Measurements from ENCODE around the gene ABHD5. TPM values are rescaled to one million over a fixed set of nuclear protein-coding genes. Genes with fewer than 3 reads are reported as not detected.

Gene ABHD5
- total RNA-seq, 2 donors from 2014 or later: 18.9 to 19.8 TPM

- no peaks in the 10 kb centered on the region for H3K27me3 Mint-ChIP-seq (ENCODE audit: low read depth)
- no peak for ATAC-seq (replicated peaks in 1 of 2)
- no peaks in the 10 kb centered on the region for H3K9me3 Mint-ChIP-seq
- no peak for DNase-seq
- H3K4me3 Mint-ChIP-seq: no peak overlapping the region
- H3K4me1 Mint-ChIP-seq (ENCODE audit: low read depth): peaks cover 13% of the 10 kb centered on the region
- H3K27ac Mint-ChIP-seq: no peak overlapping the region
- peaks cover 4 to 11% of the 10 kb centered on the region in 2 donors for H3K36me3 Mint-ChIP-seq (ENCODE audit: insufficient read depth in 2 of 2)
Measured at GRCh38 chr3:43707266-43707665, 16.5 kb downstream of the ABHD5 start.

DNA sequence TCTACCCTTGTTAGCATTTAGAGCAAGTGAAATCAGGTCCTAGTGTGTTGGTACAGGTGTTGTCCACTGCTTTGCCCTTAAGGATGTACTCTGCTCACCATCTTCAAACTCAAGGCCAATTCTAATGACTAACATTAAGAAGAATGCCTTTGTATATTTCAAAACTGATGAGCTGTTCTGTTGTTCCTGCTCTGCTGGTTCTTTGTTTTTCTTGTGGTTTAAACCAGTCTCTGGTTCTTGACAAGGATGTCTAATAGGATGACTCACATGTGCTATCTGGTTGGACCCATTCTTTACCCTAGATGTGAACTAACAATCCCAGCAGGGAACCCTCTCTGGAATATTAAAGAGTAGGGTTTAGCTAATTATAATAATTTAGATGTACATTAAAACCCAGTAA is 17.3 kb downstream of the ABHD5 start:
- H3K36me3 Mint-ChIP-seq (ENCODE audit: insufficient read depth in 2 of 2): peaks cover 2 to 14% of the 10 kb centered on the region in 2 donors
- DNase-seq (no peak), ATAC-seq (replicated peaks in 1 of 2) (peak; percentile 78 to 86)
- no peaks in the 10 kb centered on the region for H3K9me3 Mint-ChIP-seq
- peaks cover 13% of the 10 kb centered on the region for H3K4me1 Mint-ChIP-seq (ENCODE audit: low read depth)
- no peak overlapping the region for H3K4me3 Mint-ChIP-seq
- no peaks in the 10 kb centered on the region for H3K27me3 Mint-ChIP-seq (ENCODE audit: low read depth)
- H3K27ac Mint-ChIP-seq: no peak overlapping the region

GRCh38 chr3:43709022-43709421 is 18.3 kb downstream of the ABHD5 start:
- Mint-ChIP-seq H3K9me3 (no peaks in the 10 kb centered on the region), H3K4me1 (ENCODE audit: low read depth) (peaks cover 13% of the 10 kb centered on the region), H3K27me3 (ENCODE audit: low read depth) (no peaks in the 10 kb centered on the region), H3K4me3 (no peak overlapping the region), H3K36me3 (ENCODE audit: insufficient read depth in 2 of 2) (peaks cover 2 to 19% of the 10 kb centered on the region in 2 donors), H3K27ac (no peak overlapping the region)
- ATAC-seq (replicated peaks in 1 of 2) (no peak), DNase-seq (no peak)

GRCh38 chr3:43710607-43711006 is 19.9 kb downstream of the ABHD5 start:
- Mint-ChIP-seq H3K27me3 (ENCODE audit: low read depth) (no peaks in the 10 kb centered on the region), H3K36me3 (ENCODE audit: insufficient read depth in 2 of 2) (peaks cover 0 to 17% of the 10 kb centered on the region in 2 donors), H3K4me1 (ENCODE audit: low read depth) (peaks cover 13% of the 10 kb centered on the region), H3K27ac (no peak overlapping the region), H3K9me3 (no peaks in the 10 kb centered on the region), H3K4me3 (no peak overlapping the region)
- DNase-seq (no peak), ATAC-seq (replicated peaks in 1 of 2) (no peak)

DNA sequence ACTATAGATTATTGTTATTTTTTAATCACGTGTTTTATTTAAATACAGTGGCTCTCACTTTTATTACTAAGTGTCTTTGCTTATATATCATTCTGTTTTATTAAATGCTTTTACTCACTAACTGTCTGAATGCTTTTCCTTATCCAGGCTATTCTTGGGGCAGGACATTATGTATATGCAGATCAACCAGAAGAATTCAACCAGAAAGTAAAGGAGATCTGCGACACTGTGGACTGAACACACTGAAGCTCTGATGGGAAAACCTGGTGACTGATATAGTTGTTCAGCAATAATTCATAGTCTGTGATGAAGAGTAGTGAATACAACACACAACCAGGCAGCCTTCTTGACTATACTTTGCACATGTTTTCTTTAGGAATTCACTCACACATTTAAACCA is 27.6 kb downstream of the ABHD5 start:
- no peak overlapping the region for H3K27ac Mint-ChIP-seq
- no peaks in the 10 kb centered on the region for H3K27me3 Mint-ChIP-seq (ENCODE audit: low read depth)
- no peaks in the 10 kb centered on the region for H3K9me3 Mint-ChIP-seq
- H3K4me3 Mint-ChIP-seq: no peak overlapping the region
- H3K36me3 Mint-ChIP-seq (ENCODE audit: insufficient read depth in 2 of 2): peaks cover 2 to 10% of the 10 kb centered on the region in 2 donors
- ATAC-seq (replicated peaks in 1 of 2) (no peak), DNase-seq (no peak)
- H3K4me1 Mint-ChIP-seq (ENCODE audit: low read depth): no peaks in the 10 kb centered on the region

DNA sequence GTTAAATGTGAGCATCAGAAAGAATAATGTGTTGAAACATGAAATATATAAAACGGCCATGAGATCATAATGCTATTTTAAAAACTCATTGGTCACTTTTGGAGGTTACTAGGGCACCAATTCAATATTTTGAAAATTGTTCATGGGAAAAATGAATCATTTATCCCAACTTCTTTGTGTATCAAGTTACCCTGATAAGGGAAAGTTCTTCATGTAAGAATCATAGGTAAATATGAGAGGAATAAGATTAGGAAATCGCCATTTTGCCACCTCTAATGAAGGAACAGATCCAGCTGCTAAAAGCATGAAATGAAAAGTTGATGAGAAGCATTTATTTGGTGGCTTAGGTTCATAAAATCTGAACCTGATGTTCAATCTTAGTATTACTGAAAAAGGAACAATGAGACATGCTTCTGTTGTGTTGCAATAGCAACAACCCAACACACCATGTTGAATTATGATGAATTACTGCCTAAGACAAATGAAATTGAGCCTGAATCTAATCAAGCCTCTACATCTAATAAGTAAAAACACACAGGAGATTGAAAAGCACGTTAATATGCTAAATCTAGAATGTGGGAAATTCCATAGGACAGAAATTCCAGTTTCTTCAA is 32.5 kb downstream of the ABHD5 start:
- H3K27ac Mint-ChIP-seq: no peak overlapping the region
- H3K4me3 Mint-ChIP-seq: no peak overlapping the region
- peaks cover 3% of the 10 kb centered on the region in 2 donors for H3K36me3 Mint-ChIP-seq (ENCODE audit: insufficient read depth in 2 of 2)
- H3K27me3 Mint-ChIP-seq (ENCODE audit: low read depth): no peaks in the 10 kb centered on the region
- H3K9me3 Mint-ChIP-seq: no peaks in the 10 kb centered on the region
- H3K4me1 Mint-ChIP-seq (ENCODE audit: low read depth): no peaks in the 10 kb centered on the region
- no peak for ATAC-seq (replicated peaks in 1 of 2)
- no peak for DNase-seq

- no peaks in the 10 kb centered on the region for H3K4me1 Mint-ChIP-seq (ENCODE audit: low read depth)
Measured at GRCh38 chr3:43726521-43726920, 35.8 kb downstream of the ABHD5 start.

DNA sequence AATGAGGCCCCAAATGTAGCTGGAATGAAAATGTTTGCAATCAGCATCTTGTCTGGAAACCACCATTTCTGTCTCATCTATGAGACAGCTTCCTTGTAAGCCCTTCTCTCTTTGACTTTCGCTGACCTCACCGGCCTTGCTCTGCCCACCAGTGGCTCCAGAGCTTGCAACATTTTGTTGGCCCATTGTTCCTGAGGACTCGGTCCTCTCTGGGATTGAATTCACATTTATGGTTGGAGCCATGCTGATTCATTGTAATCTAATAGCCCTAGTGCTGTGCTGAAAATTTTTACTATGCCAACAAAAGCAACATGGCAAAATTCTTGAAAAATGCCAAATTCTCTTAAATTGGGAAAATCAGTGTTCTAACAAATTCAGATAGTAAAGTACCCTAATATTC is 37.2 kb downstream of the ABHD5 start:
- no peaks in the 10 kb centered on the region for H3K27me3 Mint-ChIP-seq (ENCODE audit: low read depth)
- no peak for DNase-seq
- no peaks in the 10 kb centered on the region for H3K9me3 Mint-ChIP-seq
- H3K4me1 Mint-ChIP-seq (ENCODE audit: low read depth): no peaks in the 10 kb centered on the region
- no peak overlapping the region for H3K4me3 Mint-ChIP-seq
- peaks cover 0 to 4% of the 10 kb centered on the region in 2 donors for H3K36me3 Mint-ChIP-seq (ENCODE audit: insufficient read depth in 2 of 2)
- H3K27ac Mint-ChIP-seq: no peak overlapping the region
- no peak for ATAC-seq (replicated peaks in 1 of 2)

More at GRCh38 chr3:43726521-43726920, 35.8 kb downstream of the ABHD5 start:
- ATAC-seq (replicated peaks in 1 of 2) (no peak), DNase-seq (no peak)
- H3K36me3 Mint-ChIP-seq (ENCODE audit: insufficient read depth in 2 of 2): peaks cover 0 to 4% of the 10 kb centered on the region in 2 donors
- H3K27ac Mint-ChIP-seq: no peak overlapping the region
- no peaks in the 10 kb centered on the region for H3K9me3 Mint-ChIP-seq
- H3K4me3 Mint-ChIP-seq: no peak overlapping the region
- no peaks in the 10 kb centered on the region for H3K27me3 Mint-ChIP-seq (ENCODE audit: low read depth)

GRCh38 chr3:43728476-43728875 is 37.7 kb downstream of the ABHD5 start:
- peaks cover 0 to 4% of the 10 kb centered on the region in 2 donors for H3K36me3 Mint-ChIP-seq (ENCODE audit: insufficient read depth in 2 of 2)
- H3K4me1 Mint-ChIP-seq (ENCODE audit: low read depth): no peaks in the 10 kb centered on the region
- no peaks in the 10 kb centered on the region for H3K27me3 Mint-ChIP-seq (ENCODE audit: low read depth)
- no peak overlapping the region for H3K27ac Mint-ChIP-seq
- no peaks in the 10 kb centered on the region for H3K9me3 Mint-ChIP-seq
- no peak for DNase-seq
- H3K4me3 Mint-ChIP-seq: no peak overlapping the region
- ATAC-seq (replicated peaks in 1 of 2): no peak

- no peaks in the 10 kb centered on the region for H3K9me3 Mint-ChIP-seq
- DNase-seq (no peak), ATAC-seq (replicated peaks in 1 of 2) (no peak)
- H3K4me1 Mint-ChIP-seq (ENCODE audit: low read depth): no peaks in the 10 kb centered on the region
- H3K4me3 Mint-ChIP-seq: no peak overlapping the region
- H3K27ac Mint-ChIP-seq: no peak overlapping the region
- peaks cover 0 to 4% of the 10 kb centered on the region in 2 donors for H3K36me3 Mint-ChIP-seq (ENCODE audit: insufficient read depth in 2 of 2)
- no peaks in the 10 kb centered on the region for H3K27me3 Mint-ChIP-seq (ENCODE audit: low read depth)
Measured at GRCh38 chr3:43728947-43729346, 38.2 kb downstream of the ABHD5 start.

DNA sequence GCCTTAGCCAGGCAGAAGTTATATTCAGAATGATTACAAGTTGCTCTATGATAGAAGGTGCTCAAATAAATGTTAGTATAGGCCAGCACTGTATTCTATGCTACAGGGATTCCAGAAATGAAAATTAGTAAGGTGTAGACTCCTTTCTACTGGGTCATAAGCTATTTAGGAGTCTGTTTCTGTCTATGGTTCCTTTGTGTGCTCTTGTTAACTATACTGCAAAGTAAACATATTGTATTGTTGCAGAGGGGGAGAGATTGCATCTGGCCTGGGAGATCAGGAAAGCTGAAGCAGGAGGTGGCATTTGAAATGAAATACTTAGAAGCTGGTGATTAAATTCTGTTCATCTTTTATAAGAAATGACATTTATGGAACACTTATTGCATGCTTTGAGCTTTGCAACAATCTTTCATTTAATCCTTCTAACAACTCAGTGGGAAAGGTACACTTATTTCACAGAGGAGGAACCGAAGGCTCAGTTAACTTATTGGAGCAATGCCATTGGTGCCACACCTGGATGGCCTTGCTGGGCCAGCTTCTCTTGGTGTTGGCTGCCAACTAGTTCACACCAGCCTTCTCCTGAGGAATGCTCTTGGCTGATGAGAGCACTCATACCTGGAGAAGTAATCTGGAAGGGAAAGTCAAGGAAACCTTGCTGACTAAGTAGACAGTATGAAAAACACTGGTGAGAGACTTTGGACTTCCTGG is 39.1 kb downstream of the ABHD5 start:
- H3K27ac Mint-ChIP-seq: no peak overlapping the region
- no peaks in the 10 kb centered on the region for H3K4me1 Mint-ChIP-seq (ENCODE audit: low read depth)
- H3K36me3 Mint-ChIP-seq (ENCODE audit: insufficient read depth in 2 of 2): peaks cover 0 to 4% of the 10 kb centered on the region in 2 donors
- H3K4me3 Mint-ChIP-seq: no peak overlapping the region
- no peak for DNase-seq
- H3K27me3 Mint-ChIP-seq (ENCODE audit: low read depth): no peaks in the 10 kb centered on the region
- ATAC-seq (replicated peaks in 1 of 2): no peak
- no peaks in the 10 kb centered on the region for H3K9me3 Mint-ChIP-seq

GRCh38 chr3:43732747-43733425 is 42.1 kb downstream of the ABHD5 start:
- Mint-ChIP-seq H3K36me3 (ENCODE audit: insufficient read depth in 2 of 2) (peaks cover 0 to 4% of the 10 kb centered on the region in 2 donors), H3K27me3 (ENCODE audit: low read depth) (no peaks in the 10 kb centered on the region), H3K27ac (no peak overlapping the region), H3K4me1 (ENCODE audit: low read depth) (no peaks in the 10 kb centered on the region), H3K9me3 (no peaks in the 10 kb centered on the region), H3K4me3 (no peak overlapping the region)
- DNase-seq (no peak), ATAC-seq (replicated peaks in 1 of 2) (no peak)

Data from activated T-cell treated with anti-CD3 and anti-CD28 coated beads, Interleukin-2, amount 50 U/mL, for 72 hours (primary cell).